ENCODE data around the gene SEL1L3. TPM values are rescaled to one million over a fixed set of nuclear protein-coding genes. Genes with fewer than 3 reads are reported as not detected.

SEL1L3 gene
- total RNA-seq, 2 experiments from 2014 or later = 51.6 TPM

DNA sequence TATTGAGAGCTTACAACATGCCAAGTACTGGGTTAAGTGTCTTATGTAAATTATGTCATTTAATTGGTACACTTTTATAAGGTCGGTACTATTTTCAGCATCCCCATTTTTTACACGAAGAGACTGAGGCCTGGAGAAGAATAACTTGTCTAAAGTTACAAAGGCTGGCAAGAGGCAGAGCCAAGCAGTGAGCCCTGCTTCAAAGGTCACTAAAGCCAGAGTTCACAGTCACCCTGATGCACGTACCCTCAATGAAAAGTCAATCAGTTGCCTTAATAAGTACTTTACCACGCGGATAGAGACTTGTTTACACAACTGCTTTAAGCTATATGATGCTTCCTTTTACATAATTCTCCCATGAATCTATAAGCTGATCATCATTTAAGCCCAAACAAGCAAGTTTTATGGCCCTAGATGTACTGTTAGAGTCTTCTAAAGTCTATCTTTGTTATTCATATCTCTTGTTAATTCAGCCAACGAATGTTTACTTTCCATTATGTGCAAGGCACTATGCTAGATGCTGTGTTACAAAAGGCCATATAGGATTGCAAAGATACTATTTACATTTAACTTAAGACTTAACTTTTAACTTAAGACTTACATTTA is 57.4 kb downstream of the SEL1L3 start:
- ChIA-PET CTCF (no interaction called here), POLR2A (no interaction called here)

DNA sequence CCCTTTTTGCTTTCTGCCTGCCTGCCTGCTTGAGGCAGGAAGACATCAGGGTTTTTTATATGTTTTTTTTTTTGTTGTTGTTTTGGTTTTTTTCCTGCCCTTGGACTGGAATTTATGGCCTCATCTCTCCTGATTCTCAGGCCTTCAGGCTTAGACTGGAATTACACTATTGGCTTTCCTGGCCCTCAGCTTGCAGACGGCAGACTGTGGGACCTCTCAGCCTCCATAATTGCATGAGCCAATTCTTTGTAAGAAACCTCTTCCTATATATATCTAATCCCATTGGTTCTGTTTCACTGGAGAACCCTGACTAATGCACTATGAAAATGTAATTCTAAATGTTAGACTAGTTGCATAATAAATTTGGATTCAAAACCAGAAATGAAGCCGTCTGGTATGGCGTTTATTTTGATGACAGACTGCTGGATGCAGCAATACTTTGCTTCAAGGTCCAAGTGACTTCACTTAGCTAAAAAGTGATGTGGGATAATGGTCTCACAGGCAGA is 59.0 kb downstream of the SEL1L3 start:
- POLR2A ChIA-PET = no interaction called here
- CTCF ChIA-PET = no interaction called here

GRCh38 chr4:25801594-25801993 is 61.2 kb downstream of the SEL1L3 start:
- ChIA-PET CTCF (no interaction called here), POLR2A (no interaction called here)

DNA sequence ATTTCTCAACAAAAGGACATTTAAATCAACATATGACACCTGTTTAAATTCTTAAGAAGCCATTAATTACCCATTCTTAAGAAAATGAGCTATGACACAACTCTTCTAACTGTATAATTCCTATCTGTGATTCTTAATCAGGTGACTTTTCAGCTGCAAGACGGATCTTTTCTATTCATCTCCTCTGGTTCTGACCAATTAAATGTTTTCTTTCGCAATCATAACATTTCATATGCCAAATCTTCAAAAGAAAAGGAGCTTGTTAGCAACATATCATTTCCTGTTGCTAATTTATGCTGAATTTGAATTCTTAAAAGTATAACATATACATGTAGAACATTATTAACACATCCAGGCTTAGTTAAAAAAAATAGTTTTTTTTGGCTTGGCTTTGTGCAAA is 62.5 kb downstream of the SEL1L3 start:
- ChIA-PET POLR2A (no interaction called here), CTCF (no interaction called here)

- POLR2A ChIA-PET = no interaction called here
These were observed 63.3 kb downstream of the SEL1L3 start for GRCh38 chr4:25799522-25799921.

GRCh38 chr4:25797136-25797535 is 65.7 kb downstream of the SEL1L3 start:
- CTCF ChIA-PET = no interaction called here
- POLR2A ChIA-PET = no interaction called here

More at GRCh38 chr4:25799522-25799921, 63.3 kb downstream of the SEL1L3 start:
- CTCF ChIA-PET = no interaction called here

DNA sequence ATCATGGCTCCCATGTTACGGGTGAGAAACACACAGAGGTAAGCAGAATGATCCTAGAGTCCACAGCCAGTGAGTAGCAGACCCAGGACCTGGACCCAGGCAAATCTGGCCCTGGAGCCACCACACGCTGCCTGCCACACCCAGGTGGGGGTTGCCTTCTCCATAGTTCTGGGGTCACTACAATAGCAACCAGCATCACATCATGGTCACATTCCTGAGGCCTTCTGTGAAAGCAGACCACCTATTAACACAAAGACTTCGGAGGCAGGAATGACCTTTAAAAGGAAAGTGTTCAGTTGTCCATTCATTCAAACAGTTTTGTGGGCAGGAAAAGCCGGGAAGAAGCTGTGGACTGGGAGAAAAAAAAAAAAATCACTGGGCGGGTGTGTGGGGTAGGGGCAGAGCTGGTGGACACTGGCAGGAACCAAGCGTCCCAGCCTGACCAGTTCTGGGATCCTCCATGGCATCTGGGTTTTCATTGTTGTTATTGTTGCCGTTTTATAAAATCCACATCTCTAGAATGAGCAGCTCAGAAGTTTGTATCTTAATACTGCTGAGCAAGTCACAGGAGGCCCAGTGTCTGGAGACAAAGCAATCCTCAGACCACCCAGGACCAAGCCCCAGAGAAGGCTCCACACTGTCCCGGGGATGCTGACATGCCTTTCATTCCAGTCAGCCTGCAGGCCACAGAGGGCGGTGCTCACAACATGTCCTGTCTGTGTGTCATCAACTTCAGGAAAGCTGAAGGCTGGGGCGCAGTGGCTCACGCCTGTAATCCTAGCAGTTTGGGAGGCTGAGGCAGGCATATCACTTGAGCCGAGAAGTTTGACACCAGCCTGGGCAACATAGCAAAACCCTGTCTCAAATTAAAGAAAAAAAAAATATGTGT is 67.0 kb downstream of the SEL1L3 start:
- POLR2A ChIA-PET = no interaction called here
- CTCF ChIA-PET = no interaction called here

DNA sequence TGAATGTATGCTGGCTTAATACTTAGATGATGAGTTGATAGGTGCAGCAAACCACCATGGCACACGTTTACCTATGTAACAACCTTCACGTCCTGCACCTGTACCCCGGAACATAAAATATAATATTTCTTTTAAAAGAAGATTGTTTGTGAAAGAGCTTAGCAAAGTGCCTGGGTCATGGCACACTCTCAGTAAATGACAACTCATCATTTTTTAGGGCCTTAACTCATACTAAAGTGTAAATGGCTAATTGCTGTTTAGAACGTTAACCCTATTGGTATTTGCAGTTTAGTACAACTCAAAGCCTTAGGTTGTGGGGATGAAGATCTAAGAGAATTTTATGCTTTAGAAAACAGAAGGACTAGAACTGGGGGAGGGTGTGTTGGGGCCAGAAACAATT is 67.7 kb downstream of the SEL1L3 start:
- CTCF ChIA-PET = no interaction called here
- POLR2A ChIA-PET = no interaction called here

DNA sequence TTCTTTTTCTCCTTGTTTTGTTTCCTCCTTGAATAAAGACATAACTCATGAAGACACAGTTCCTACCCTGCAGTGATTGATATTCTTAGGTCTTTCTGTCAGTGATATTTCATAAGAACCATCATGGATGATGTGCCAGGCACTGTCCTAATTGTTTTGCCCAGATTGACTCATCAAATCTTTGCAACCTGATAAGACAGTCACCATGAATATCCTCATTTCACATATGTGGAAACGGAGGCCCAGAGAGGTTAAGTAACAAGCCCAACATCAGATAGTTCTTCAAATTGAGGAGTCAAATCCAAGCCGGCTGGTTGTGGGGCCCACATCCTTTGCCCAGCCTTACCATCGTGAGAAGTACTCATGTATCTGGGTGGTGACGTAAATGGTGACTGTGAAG is 69.9 kb downstream of the SEL1L3 start:
- ChIA-PET POLR2A (no interaction called here), CTCF (no interaction called here)

DNA sequence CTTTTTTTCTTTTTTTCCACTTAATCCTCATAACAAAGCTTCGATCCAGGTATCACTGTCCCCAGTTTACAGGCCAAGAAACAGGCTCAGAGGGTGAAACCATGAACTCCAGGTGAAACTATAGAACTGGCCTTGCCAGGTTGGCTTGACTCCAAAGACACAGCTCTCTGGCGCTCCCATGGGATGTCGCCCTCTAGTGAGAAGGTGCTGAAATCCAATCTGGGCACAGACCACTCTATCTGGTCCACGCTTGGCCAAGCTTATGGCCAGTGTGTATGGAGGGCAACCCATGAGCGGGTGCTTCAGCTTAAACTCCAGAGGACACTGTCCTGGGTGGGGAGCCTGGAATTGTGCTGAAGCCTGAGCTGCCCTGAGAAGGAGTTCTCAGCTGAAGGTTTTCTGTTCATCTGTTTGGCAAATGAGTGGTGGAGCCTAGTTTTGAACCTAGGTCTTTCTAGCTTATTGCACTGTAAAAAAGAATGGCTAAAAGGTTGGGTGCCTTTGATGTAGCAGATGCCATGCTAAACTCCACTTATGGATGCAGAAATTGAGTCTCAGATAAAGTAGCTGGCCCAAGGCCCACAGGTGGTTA is 70.5 kb downstream of the SEL1L3 start:
- ChIA-PET POLR2A (no interaction called here), CTCF (interaction anchor here (0.5 kb wide), 1 partner anchor 169 kb away, joined by 3 read pairs; no protein-coding TSS in a partner anchor)

GRCh38 chr4:25790024-25790423 is 72.8 kb downstream of the SEL1L3 start:
- POLR2A ChIA-PET = no interaction called here
- CTCF ChIA-PET = no interaction called here

DNA sequence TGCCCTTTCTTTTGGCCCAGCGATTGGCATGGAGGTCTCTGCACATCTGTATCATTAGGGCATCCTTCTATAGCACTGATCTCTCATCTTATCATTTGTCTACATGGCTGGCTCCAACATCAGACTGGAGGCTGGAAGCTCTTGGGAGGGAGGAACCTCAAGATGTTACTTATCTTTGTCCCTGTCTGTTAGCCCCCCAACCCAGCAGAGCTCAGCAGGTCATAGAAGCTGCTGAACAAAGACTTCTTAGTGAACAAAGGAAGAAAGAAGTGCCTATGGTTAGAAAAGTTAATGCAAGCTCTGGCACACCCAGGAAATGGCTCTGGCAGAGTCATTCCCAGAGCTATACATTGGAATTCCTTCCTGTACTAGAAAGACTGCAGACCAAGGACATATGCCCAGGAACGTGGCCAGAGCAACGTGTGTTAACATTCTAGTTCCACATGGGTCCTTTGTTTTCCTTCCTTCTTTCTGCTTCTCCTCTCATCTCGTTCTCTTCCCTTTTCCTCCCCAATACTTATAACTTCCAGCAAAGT is 74.0 kb downstream of the SEL1L3 start:
- CTCF ChIA-PET = interaction anchor here (0.5 kb wide), 1 partner anchor 30 kb away, joined by 3 read pairs; no protein-coding TSS in a partner anchor

GRCh38 chr4:25786497-25787065 is 76.2 kb downstream of the SEL1L3 start:
- ChIA-PET POLR2A (no interaction called here), CTCF (no interaction called here)

More for the DNA sequence above, 74.0 kb downstream of the SEL1L3 start:
- POLR2A ChIA-PET = no interaction called here

DNA sequence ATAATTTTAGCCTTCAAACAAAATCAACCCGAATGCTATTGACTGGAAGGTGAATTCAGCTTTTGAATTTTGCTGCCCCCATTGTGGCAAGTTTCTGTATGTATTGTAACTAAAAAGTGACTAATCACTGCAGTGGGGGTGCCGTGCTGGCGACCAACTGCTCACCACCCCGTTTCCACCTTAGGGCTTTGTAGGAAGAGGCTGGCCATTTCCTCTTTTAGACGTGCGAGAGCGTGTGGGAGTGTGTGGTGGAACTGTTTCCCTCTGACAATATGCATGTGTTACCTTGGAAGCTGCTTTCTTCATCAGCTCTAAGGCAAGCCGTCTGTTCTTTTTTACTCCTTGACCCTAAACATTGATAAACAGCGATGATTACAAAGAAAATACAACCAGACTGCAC is 78.8 kb downstream of the SEL1L3 start:
- ChIA-PET CTCF (no interaction called here), POLR2A (no interaction called here)

- ChIA-PET CTCF (no interaction called here), POLR2A (no interaction called here)
These were observed 79.7 kb downstream of the SEL1L3 start for GRCh38 chr4:25783126-25783525.

GRCh38 chr4:25782482-25782881 is 80.3 kb downstream of the SEL1L3 start:
- POLR2A ChIA-PET = no interaction called here
- CTCF ChIA-PET = no interaction called here

GRCh38 chr4:25779021-25779420 is 83.8 kb downstream of the SEL1L3 start:
- POLR2A ChIA-PET = no interaction called here

DNA sequence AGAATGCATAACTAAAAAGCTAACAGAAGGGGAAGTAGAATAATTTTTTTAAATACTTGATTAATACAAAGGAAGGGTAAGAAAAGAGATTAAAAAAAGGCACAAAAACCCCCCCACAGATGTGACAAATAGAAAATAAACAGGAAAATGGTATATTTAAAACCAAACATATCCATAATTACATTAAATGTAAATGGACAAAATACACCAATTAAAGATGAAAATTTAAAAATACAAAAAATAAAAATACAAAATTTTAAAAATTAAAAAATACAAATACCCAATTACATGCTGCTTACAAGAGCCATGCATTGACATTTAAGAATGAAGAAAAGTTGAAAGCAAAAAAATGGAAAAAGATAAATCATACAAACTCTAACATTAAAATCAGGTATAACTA is 86.0 kb downstream of the SEL1L3 start:
- POLR2A ChIA-PET = no interaction called here
- CTCF ChIA-PET = no interaction called here

More at GRCh38 chr4:25779021-25779420, 83.8 kb downstream of the SEL1L3 start:
- CTCF ChIA-PET = no interaction called here

DNA sequence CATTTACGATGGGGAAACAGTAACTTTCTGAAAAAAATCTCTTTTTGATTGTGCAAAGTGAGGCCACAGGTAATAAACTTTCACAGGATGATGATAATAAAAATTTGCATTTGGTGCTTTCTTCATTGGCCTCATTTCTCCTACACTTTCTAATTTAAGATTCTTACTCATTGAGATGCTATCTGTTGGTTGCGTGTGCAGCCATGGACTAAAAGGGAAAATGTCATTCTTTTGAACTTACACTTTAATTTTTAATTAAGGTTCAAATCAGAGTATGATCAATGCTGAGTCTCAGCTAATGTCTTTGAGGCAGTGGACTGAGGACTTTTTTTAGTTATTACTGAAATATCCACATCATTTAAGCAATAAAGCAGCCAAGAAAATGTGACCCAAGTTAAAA is 87.6 kb downstream of the SEL1L3 start:
- POLR2A ChIA-PET = no interaction called here
- CTCF ChIA-PET = no interaction called here

DNA sequence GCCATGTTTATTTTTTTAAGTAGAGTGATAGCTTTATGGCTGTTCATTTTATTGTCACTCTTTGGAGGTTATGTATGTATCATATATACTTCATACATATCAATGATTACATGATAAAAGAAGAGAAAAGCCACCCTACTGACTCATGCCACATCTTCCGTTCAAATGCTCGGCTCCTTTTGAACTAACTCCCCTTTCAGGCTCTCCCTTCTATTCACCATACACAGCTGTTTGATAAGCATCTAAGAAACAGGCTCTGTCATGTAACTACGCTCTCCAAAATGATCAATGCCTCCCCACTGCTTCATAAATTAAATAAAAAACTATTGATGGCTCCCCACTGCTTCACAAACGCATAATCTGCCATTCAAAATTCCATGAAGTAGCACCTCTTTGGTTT is 89.4 kb downstream of the SEL1L3 start:
- CTCF ChIA-PET = no interaction called here
- POLR2A ChIA-PET = no interaction called here

DNA sequence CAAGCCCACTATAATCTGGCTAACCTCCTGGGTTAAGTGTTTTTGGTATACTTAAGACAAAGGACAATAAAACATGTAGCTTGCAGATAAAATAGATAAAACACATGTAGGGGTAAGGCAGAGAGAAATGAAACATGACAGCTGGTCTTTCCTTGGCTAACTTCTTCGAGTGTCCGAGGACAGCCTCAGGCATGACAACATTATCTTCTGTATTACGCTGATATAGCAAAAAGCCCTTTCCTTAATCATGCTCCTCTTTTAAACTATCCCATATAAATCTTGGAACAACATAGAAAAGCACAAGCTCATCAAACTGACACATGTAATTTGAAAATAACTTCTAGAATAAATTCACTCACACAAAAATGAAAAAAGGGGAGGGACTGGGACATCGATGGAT is 91.1 kb downstream of the SEL1L3 start:
- ChIA-PET POLR2A (no interaction called here), CTCF (no interaction called here)
